IPS-18c (cell line): ENCODE measurements around the gene C3orf80.

Experiments used
- H3K4me3 ChIP-seq: 2 replicates; pipeline ENCODE4 v1.7.0; 2013; ENCODE audit warnings: low read depth, mild to moderate bottlenecking, low read length, moderate library complexity; ENCODE audit not compliant: insufficient read depth
- H3K9me3 ChIP-seq: one replicate; pipeline ENCODE4 v1.6.1; 2013; ENCODE audit warnings: mild to moderate bottlenecking, low read length, moderate library complexity; ENCODE audit not compliant: control insufficient read depth, insufficient read depth

C3orf80 gene

DNA sequence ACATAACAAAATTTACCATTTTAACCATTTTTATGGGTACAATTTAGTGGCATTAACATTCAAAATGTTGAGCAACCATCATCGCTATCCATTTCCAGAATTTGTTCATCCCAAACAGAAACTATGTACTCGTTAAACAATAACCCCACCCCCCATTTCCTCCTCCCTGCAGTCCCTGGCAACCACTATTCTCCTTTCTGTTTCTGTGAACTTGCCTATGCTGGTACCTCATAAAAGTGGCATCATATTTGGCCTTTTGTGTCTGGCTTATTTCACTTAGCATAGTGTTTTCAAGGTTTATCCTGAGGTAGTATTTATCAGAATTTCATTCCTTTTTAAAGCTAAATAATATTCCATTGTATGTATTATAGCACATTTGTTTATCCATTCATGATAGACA is 32.4 kb downstream of the C3orf80 start:
- H3K9me3 ChIP-seq, result no peaks in the 10 kb centered on the region
- no peak overlapping the region for H3K4me3 ChIP-seq

DNA sequence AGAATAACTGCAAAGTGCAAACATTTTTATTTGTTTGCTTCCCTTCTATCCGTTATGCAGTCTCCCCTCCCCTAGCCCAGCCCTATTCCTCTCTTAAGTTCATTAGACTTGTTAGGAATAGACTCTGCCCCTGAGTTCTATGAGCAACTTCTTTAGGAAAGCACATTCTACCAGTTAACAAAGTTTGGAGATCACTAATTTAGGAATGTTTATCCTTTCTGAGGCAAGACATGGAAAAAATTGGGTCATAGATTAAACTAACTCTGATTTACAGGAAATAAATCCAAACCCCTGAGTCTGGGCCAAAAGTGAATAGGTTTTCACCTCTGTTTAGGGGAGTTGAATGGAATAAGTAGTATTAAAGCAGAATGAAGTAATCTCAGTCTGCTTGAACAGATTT is 34.4 kb downstream of the C3orf80 start:
- H3K4me3 ChIP-seq, result no peak overlapping the region
- no peaks in the 10 kb centered on the region for H3K9me3 ChIP-seq

DNA sequence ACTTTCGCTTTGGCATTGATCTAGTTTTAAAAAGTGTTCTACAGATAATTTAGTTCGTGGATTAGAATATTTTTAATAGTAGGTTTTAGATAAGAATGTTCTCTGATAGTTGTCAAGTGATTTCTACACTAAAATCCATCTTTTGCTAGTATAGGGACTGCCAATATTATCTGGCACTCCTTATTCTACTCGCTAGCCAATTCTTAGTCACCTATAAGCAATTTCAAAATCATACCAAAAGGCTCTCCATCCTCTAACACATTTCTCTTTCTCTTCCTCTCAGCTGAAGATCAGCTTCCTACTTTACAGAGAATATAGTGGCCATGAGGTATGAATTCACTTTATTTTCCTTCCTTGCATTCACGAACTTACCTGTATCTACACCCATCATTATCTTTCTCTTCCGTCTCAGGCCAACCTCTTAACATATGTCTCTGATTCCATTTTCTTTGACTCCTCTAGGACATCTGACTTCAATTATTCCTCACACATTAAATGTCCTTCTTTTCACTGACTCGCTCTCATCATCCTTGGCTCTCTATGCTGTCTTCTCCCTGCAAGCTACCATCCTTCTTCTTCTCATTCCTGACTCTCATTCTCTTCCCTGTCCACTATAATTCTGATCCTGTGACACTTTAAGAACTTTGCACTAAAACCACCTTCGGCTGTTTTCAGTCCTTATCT is 35.5 kb downstream of the C3orf80 start:
- H3K4me3 ChIP-seq, result no peak overlapping the region

DNA sequence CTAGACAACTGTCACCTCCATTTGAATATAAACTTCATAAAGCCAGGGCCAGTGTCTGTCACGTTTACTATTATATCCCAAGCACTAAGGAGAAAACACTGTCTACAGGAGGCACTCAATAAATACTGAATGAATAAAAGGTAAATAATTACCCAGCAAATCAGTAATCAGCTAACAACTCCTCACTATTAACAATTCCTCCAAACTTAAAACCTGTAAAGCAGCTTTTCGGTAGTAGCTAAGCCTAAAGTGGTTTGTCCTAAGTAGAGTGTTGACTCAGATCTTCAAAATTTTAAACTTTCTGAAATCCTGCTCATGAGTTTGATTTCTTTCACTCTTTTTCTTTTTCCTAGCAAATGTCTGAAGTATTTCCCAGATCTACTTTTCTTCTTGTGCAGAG is 39.9 kb downstream of the C3orf80 start:
- Histone ChIP-seq H3K4me3 (no peak overlapping the region), H3K9me3 (no peaks in the 10 kb centered on the region)

More for the DNA sequence above, 35.5 kb downstream of the C3orf80 start:
- no peaks in the 10 kb centered on the region for H3K9me3 ChIP-seq
